Lung (tissue), 12 donors: ENCODE data around the gene ERC2. TPM values are rescaled to one million over a fixed set of nuclear protein-coding genes. Genes with fewer than 3 reads are reported as not detected.

Source experiments
- ATAC-seq: fragments of 200-7000 bp; cut with Tn5 transposase; one replicate; pipeline ENCODE4 v1.9.1; 2020; ENCODE audit warnings: moderate number of reproducible peaks; ENCODE audit not compliant: insufficient read depth, low FRiP score
- DNase-seq, 3 donors: peaks; one replicate each; pipeline ENCODE4 v3.0.0-alpha.2; 2013 to 2017
- H3K27ac ChIP-seq, 2 donors: one replicate each; pipeline ENCODE4 v1.5.1; 2013; ENCODE audit warnings: mild to moderate bottlenecking in 2 of 2, moderate library complexity in 2 of 2, control low read depth in 1 of 2, inconsistent platforms in 1 of 2, low read depth in 1 of 2, low read length in 1 of 2
- H3K27me3 ChIP-seq, 3 donors: one replicate each; pipeline ENCODE4 v1.5.1; 2013; ENCODE audit warnings: low read length in 2 of 3; ENCODE audit not compliant: control insufficient read depth in 3 of 3, insufficient read depth in 3 of 3
- H3K36me3 ChIP-seq, 4 donors: one replicate each; pipeline ENCODE4 v1.5.1; 2013; ENCODE audit warnings: low read length in 4 of 4, mild to moderate bottlenecking in 1 of 4, moderate library complexity in 1 of 4; ENCODE audit not compliant: control insufficient read depth in 4 of 4, insufficient read depth in 4 of 4
- H3K4me1 ChIP-seq, 5 donors: one replicate each; pipeline ENCODE4 v1.5.1; 2013; ENCODE audit warnings: low read length in 5 of 5, mild to moderate bottlenecking in 2 of 5, moderate library complexity in 1 of 5; ENCODE audit not compliant: control insufficient read depth in 5 of 5, insufficient read depth in 5 of 5
- H3K4me3 ChIP-seq: one replicate; pipeline ENCODE4 v1.5.1; 2013; ENCODE audit warnings: mild to moderate bottlenecking, control low read depth, moderate library complexity
- H3K9ac ChIP-seq, 2 donors: one replicate each; pipeline ENCODE4 v1.5.1; 2013; ENCODE audit warnings: low read length in 2 of 2, control low read depth in 1 of 2; ENCODE audit not compliant: insufficient read depth in 1 of 2
- H3K9me3 ChIP-seq, 4 donors: one replicate each; pipeline ENCODE4 v1.5.1; 2013; ENCODE audit warnings: low read length in 3 of 4, mild to moderate bottlenecking in 1 of 4, moderate library complexity in 1 of 4; ENCODE audit not compliant: control insufficient read depth in 4 of 4, insufficient read depth in 3 of 4
- WGBS, 2 donors: extraction: QIAGEN DNeasy Blood & Tissue Kit; methylation state at CpG; one replicate each; pipeline ENCODE4 v1.1.7; 2013; 5-methylcytosine and 5-hydroxymethylcytosine counted together
- polyA plus RNA-seq, 2 donors: library from polyadenylated mRNA; stranded (reverse); fragments of 200-250 nt; gene quantifications; one replicate each; pipeline ENCODE4 v1.2.1, GENCODE V29; 2013
- total RNA-seq, 2 donors: library from RNA; depleted of rRNA in 1 of 2; stranded (reverse); fragments of >200 nt in 1 of 2; gene quantifications; one replicate each; pipeline ENCODE4 v1.2.1, GENCODE V29; 2014 to 2021
- TF ChIP-seq, protein P1 (sequence below): IDR thresholded peaks from 2 replicates; pipeline ENCODE4 v1.5.1; 2012; ENCODE audit warnings: mild to moderate bottlenecking; ENCODE audit errors: control extremely low read depth, extremely low read depth
- donor health status: control.
- donor health status: control.
- donor health status: Bipolar disorder and iron deficiency.
- donor health status: healthy.
- donor health status: DM: yes; HTN: yes; CAD: no.

The ERC2 gene
- total and polyA plus RNA-seq, 4 donors, result 0.20 to 3.5 (median 0.97) TPM

GRCh38 chr3:55812394-55813013 is 655.8 kb downstream of the ERC2 start:
- TF ChIP-seq, protein P1, sequence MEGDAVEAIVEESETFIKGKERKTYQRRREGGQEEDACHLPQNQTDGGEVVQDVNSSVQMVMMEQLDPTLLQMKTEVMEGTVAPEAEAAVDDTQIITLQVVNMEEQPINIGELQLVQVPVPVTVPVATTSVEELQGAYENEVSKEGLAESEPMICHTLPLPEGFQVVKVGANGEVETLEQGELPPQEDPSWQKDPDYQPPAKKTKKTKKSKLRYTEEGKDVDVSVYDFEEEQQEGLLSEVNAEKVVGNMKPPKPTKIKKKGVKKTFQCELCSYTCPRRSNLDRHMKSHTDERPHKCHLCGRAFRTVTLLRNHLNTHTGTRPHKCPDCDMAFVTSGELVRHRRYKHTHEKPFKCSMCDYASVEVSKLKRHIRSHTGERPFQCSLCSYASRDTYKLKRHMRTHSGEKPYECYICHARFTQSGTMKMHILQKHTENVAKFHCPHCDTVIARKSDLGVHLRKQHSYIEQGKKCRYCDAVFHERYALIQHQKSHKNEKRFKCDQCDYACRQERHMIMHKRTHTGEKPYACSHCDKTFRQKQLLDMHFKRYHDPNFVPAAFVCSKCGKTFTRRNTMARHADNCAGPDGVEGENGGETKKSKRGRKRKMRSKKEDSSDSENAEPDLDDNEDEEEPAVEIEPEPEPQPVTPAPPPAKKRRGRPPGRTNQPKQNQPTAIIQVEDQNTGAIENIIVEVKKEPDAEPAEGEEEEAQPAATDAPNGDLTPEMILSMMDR, result no peak
- no peaks in the 10 kb centered on the region for H3K27me3 ChIP-seq
- no peaks in the 10 kb centered on the region for H3K9me3 ChIP-seq
- no peak for ATAC-seq
- H3K4me1 ChIP-seq, result peaks cover 0 to 3% (median 0%) of the 10 kb centered on the region in 5 donors
- no peaks in the 10 kb centered on the region for H3K36me3 ChIP-seq
- peak overlapping the region in 1 of 2 donors; percentile 45 for H3K27ac ChIP-seq
- no peak overlapping the region for H3K9ac ChIP-seq
- no peak for DNase-seq
- no peak overlapping the region for H3K4me3 ChIP-seq
- 77 to 94% methylated on average over 5 of the region's 5 CpGs for WGBS, 2 donors

DNA sequence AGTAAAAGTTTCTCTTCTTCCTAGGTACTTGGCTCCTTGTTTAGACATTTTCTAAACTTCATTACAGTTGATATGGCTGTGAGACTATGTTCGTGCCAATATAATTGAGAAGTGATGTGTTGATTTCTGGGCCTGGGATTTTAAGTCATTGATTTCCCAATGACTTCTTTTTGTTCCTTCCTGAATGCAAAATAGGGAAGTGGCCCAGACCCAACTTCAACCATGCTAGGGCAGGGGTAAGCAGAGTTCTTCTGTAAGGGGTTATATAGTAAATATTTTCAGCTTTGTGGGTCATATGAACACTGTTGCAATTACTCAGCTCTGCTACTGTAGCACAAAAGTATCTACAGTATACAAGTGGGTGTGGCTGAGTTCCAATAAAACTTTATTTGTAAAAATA is 661.1 kb downstream of the ERC2 start:
- ATAC-seq, result no peak
- Histone ChIP-seq H3K36me3 (no peaks in the 10 kb centered on the region), H3K9me3 (peaks cover 0 to 2% (median 0%) of the 10 kb centered on the region in 4 donors), H3K4me3 (no peak overlapping the region), H3K27me3 (no peaks in the 10 kb centered on the region), H3K4me1 (no peaks in the 10 kb centered on the region), H3K9ac (no peak overlapping the region), H3K27ac (no peak overlapping the region)
- DNase-seq, result no peak
- WGBS, 2 donors, result 66 to 80% methylated on average over 1 of the region's 1 CpG
- TF ChIP-seq, protein P1, result no peak

DNA sequence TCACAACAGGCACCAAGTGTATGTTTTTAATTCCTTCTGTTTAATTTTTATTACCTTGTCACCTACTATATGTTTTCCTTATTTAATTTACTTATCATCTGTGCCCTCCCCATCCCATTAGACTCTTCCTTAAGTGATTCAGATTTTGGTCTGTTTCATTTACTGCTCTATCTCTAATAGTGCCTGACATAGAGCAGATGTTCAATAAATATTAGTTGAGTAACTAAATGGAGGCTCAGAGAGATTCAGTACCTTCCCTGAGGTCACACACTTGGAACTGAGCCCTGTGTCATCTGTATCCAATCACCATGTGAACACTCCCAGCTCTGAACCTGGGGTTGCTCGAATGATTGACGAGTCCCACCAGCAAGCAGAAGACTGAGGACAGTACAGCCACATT is 663.1 kb downstream of the ERC2 start:
- Histone ChIP-seq H3K27me3 (no peaks in the 10 kb centered on the region), H3K9me3 (peaks cover 0 to 2% (median 0%) of the 10 kb centered on the region in 4 donors), H3K4me1 (no peaks in the 10 kb centered on the region), H3K9ac (no peak overlapping the region), H3K4me3 (no peak overlapping the region), H3K27ac (no peak overlapping the region), H3K36me3 (no peaks in the 10 kb centered on the region)
- 88 to 98% methylated on average over 2 of the region's 2 CpGs for WGBS, 2 donors
- TF ChIP-seq, protein P1, result no peak
- no peak for DNase-seq
- ATAC-seq, result no peak
